Measurements from ENCODE around the gene ZDHHC3. TPM values are rescaled to one million over a fixed set of nuclear protein-coding genes. Genes with fewer than 3 reads are reported as not detected.

The ZDHHC3 gene
- total RNA-seq, 4 donors from 2014 or later: 77.2 to 127 (median 111) TPM

GRCh38 chr3:44905446-44906157 lies 70.4 kb downstream of the ZDHHC3 start:
- TF ChIP-seq CTCF (IDR thresholded peaks at IDR 0.05; ENCODE audit: low read depth): no peak

GRCh38 chr3:44903751-44904150 lies 72.2 kb downstream of the ZDHHC3 start:
- TF ChIP-seq CTCF (IDR thresholded peaks at IDR 0.05; ENCODE audit: low read depth): no peak

- TF ChIP-seq CTCF (IDR thresholded peaks at IDR 0.05; ENCODE audit: low read depth): no peak
Measured at GRCh38 chr3:44903314-44903713, 72.7 kb downstream of the ZDHHC3 start.

- no peak for TF ChIP-seq CTCF (IDR thresholded peaks at IDR 0.05; ENCODE audit: low read depth)
Measured at GRCh38 chr3:44902628-44903027, 73.3 kb downstream of the ZDHHC3 start.

GRCh38 chr3:44899683-44900367 lies 76.1 kb downstream of the ZDHHC3 start:
- TF ChIP-seq CTCF (IDR thresholded peaks at IDR 0.05; ENCODE audit: low read depth): no peak

- no peak for TF ChIP-seq CTCF (IDR thresholded peaks at IDR 0.05; ENCODE audit: low read depth)
Measured at GRCh38 chr3:44896440-44896839, 79.5 kb downstream of the ZDHHC3 start.

- no peak for TF ChIP-seq CTCF (IDR thresholded peaks at IDR 0.05; ENCODE audit: low read depth)
Measured at GRCh38 chr3:44894485-44894884, 81.5 kb downstream of the ZDHHC3 start.

Data from subcutaneous adipose tissue (tissue), 4 donors.